Measurements from ENCODE around the gene XPNPEP1.

The XPNPEP1 gene

GRCh38 chr10:109963439-109963838 lies 40.1 kb upstream of the XPNPEP1 start:
- peak; percentile 49 for ATAC-seq

GRCh38 chr10:109962247-109962646 lies 38.9 kb upstream of the XPNPEP1 start:
- TF ChIP-seq ZNF8 (CRISPR knock-in tag; IDR thresholded peaks at IDR 0.05) (no peak), TSHZ2 (CRISPR knock-in tag; IDR thresholded peaks at IDR 0.05) (no peak), RARB (CRISPR knock-in tag; IDR thresholded peaks at IDR 0.05) (no peak), ZFP30 (CRISPR knock-in tag; IDR thresholded peaks at IDR 0.05) (no peak), ZNF565 (CRISPR knock-in tag; conservative IDR thresholded peaks at IDR 0.05; ENCODE audit: low read depth) (no peak), OSR1 (CRISPR knock-in tag; IDR thresholded peaks at IDR 0.05) (no peak), BACH2 (CRISPR knock-in tag; IDR thresholded peaks at IDR 0.05; ENCODE audit: borderline replicate concordance) (no peak), POU6F1 (CRISPR knock-in tag; IDR thresholded peaks at IDR 0.05; ENCODE audit: borderline replicate concordance, low read depth) (no peak), SNAI2 (CRISPR knock-in tag; IDR thresholded peaks at IDR 0.05) (no peak), ESRRG (CRISPR knock-in tag; IDR thresholded peaks at IDR 0.05) (no peak), CSDC2 (CRISPR knock-in tag; IDR thresholded peaks at IDR 0.05) (no peak), ZC3H10 (CRISPR knock-in tag; IDR thresholded peaks at IDR 0.05) (no peak), TCF4 (CRISPR knock-in tag; IDR thresholded peaks at IDR 0.05; ENCODE audit: borderline replicate concordance) (no peak), CREB5 (CRISPR knock-in tag; IDR thresholded peaks at IDR 0.05; ENCODE audit: low read depth) (no peak), TOX (CRISPR knock-in tag; IDR thresholded peaks at IDR 0.05; ENCODE audit: borderline replicate concordance) (no peak), ARNTL (CRISPR knock-in tag; IDR thresholded peaks at IDR 0.05; ENCODE audit: borderline replicate concordance, low read depth) (no peak), CSRNP3 (CRISPR knock-in tag; IDR thresholded peaks at IDR 0.05) (no peak), PATZ1 (CRISPR knock-in tag; IDR thresholded peaks at IDR 0.05; ENCODE audit: borderline replicate concordance) (no peak), ZFP3 (CRISPR knock-in tag; IDR thresholded peaks at IDR 0.05) (no peak)
- no peak; the same call in 2 of the 3 replicates for ATAC-seq

More at GRCh38 chr10:109963439-109963838, 40.1 kb upstream of the XPNPEP1 start:
- TF ChIP-seq ZNF70 (CRISPR knock-in tag; IDR thresholded peaks at IDR 0.05) (peak; percentile 73; the same call in 1 of the 2 replicates), ZC3H10 (CRISPR knock-in tag; IDR thresholded peaks at IDR 0.05) (no peak), TCF4 (CRISPR knock-in tag; IDR thresholded peaks at IDR 0.05; ENCODE audit: borderline replicate concordance) (peak; percentile 94), ISL1 (CRISPR knock-in tag; IDR thresholded peaks at IDR 0.05) (peak; percentile 41; the same call in 1 of the 2 replicates), CSRNP3 (CRISPR knock-in tag; IDR thresholded peaks at IDR 0.05) (0 out of 2 replicates have a peak, but pooled peaks have one; percentile 18), ZFP30 (CRISPR knock-in tag; IDR thresholded peaks at IDR 0.05) (no peak), ZNF8 (CRISPR knock-in tag; IDR thresholded peaks at IDR 0.05) (no peak; the same call in 1 of the 2 replicates), OSR1 (CRISPR knock-in tag; IDR thresholded peaks at IDR 0.05) (no peak)

All from SK-N-SH treated with all-trans-retinoic acid at 6 μM for 48 hours (cell line).